Fibroblast of skin of back (primary cell): ENCODE measurements around the gene CDK6.

Source experiments
- DNase-seq: peaks from one replicate; pipeline ENCODE4 v3.0.0-alpha.2; 2013

Gene CDK6

GRCh38 chr7:92705831-92706230 is 130.5 kb downstream of the CDK6 start:
- DNase-seq: no peak

GRCh38 chr7:92704858-92705257 is 131.5 kb downstream of the CDK6 start:
- DNase-seq: no peak

GRCh38 chr7:92702535-92702934 is 133.8 kb downstream of the CDK6 start:
- DNase-seq: no peak

GRCh38 chr7:92699966-92700514 is 136.3 kb downstream of the CDK6 start:
- DNase-seq: no peak

GRCh38 chr7:92699560-92699959 is 136.8 kb downstream of the CDK6 start:
- DNase-seq: peak; percentile 46

GRCh38 chr7:92698237-92698841 is 138.0 kb downstream of the CDK6 start:
- peak; percentile 96 for DNase-seq

GRCh38 chr7:92697414-92697813 is 139.0 kb downstream of the CDK6 start:
- no peak for DNase-seq

GRCh38 chr7:92697012-92697411 is 139.4 kb downstream of the CDK6 start:
- peak; percentile 19 for DNase-seq

GRCh38 chr7:92696584-92696983 is 139.8 kb downstream of the CDK6 start:
- no peak for DNase-seq

- peak; percentile 86 for DNase-seq
These were observed 140.8 kb downstream of the CDK6 start for GRCh38 chr7:92695308-92696261.

GRCh38 chr7:92694211-92694610 is 142.2 kb downstream of the CDK6 start:
- no peak for DNase-seq

GRCh38 chr7:92693519-92693918 is 142.9 kb downstream of the CDK6 start:
- no peak for DNase-seq

- DNase-seq: peak; percentile 80
These were observed 144.8 kb downstream of the CDK6 start for GRCh38 chr7:92691578-92691977.

- DNase-seq: no peak
These were observed 151.0 kb downstream of the CDK6 start for GRCh38 chr7:92685136-92686042.

GRCh38 chr7:92684274-92684673 is 152.1 kb downstream of the CDK6 start:
- no peak for DNase-seq

- peak; percentile 78 for DNase-seq
These were observed 153.4 kb downstream of the CDK6 start for GRCh38 chr7:92682903-92683539.

GRCh38 chr7:92682330-92682729 is 154.0 kb downstream of the CDK6 start:
- no peak for DNase-seq

- no peak for DNase-seq
These were observed 154.7 kb downstream of the CDK6 start for GRCh38 chr7:92681633-92682032.

- DNase-seq: peak; percentile 77
These were observed 155.9 kb downstream of the CDK6 start for GRCh38 chr7:92680442-92680841.

GRCh38 chr7:92678291-92678920 is 158.0 kb downstream of the CDK6 start:
- no peak for DNase-seq

GRCh38 chr7:92674379-92674778 is 162.0 kb downstream of the CDK6 start:
- no peak for DNase-seq
